ENCODE measurements around the gene TOGARAM2. TPM values are rescaled to one million over a fixed set of nuclear protein-coding genes. Genes with fewer than 3 reads are reported as not detected.
"Not testable (repeated sequence)": the region's sequence is repeated elsewhere in the genome, so short reads cannot be mapped to it uniquely, and the experiment has no call there.

TOGARAM2 gene
- total RNA-seq, 1 donor from 2014 or later, result not detected

GRCh38 chr2:29079887-29080286 lies 98.8 kb downstream of the TOGARAM2 start:
- TF ChIP-seq, protein P1, sequence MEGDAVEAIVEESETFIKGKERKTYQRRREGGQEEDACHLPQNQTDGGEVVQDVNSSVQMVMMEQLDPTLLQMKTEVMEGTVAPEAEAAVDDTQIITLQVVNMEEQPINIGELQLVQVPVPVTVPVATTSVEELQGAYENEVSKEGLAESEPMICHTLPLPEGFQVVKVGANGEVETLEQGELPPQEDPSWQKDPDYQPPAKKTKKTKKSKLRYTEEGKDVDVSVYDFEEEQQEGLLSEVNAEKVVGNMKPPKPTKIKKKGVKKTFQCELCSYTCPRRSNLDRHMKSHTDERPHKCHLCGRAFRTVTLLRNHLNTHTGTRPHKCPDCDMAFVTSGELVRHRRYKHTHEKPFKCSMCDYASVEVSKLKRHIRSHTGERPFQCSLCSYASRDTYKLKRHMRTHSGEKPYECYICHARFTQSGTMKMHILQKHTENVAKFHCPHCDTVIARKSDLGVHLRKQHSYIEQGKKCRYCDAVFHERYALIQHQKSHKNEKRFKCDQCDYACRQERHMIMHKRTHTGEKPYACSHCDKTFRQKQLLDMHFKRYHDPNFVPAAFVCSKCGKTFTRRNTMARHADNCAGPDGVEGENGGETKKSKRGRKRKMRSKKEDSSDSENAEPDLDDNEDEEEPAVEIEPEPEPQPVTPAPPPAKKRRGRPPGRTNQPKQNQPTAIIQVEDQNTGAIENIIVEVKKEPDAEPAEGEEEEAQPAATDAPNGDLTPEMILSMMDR (IDR thresholded peaks at IDR 0.05; ENCODE audit: insufficient read depth, low read length, poor library complexity, severe bottlenecking), result no peak
- Histone ChIP-seq H3K4me3 (ENCODE audit: low read depth, low read length) (no peak overlapping the region), H3K27me3 (ENCODE audit: control insufficient read depth, insufficient read depth, low read length) (no peaks in the 10 kb centered on the region), H3K36me3 (ENCODE audit: control insufficient read depth, insufficient read depth, low read length) (no peaks in the 10 kb centered on the region)
- DNase-seq (ENCODE audit: low read depth), result no peak

DNA sequence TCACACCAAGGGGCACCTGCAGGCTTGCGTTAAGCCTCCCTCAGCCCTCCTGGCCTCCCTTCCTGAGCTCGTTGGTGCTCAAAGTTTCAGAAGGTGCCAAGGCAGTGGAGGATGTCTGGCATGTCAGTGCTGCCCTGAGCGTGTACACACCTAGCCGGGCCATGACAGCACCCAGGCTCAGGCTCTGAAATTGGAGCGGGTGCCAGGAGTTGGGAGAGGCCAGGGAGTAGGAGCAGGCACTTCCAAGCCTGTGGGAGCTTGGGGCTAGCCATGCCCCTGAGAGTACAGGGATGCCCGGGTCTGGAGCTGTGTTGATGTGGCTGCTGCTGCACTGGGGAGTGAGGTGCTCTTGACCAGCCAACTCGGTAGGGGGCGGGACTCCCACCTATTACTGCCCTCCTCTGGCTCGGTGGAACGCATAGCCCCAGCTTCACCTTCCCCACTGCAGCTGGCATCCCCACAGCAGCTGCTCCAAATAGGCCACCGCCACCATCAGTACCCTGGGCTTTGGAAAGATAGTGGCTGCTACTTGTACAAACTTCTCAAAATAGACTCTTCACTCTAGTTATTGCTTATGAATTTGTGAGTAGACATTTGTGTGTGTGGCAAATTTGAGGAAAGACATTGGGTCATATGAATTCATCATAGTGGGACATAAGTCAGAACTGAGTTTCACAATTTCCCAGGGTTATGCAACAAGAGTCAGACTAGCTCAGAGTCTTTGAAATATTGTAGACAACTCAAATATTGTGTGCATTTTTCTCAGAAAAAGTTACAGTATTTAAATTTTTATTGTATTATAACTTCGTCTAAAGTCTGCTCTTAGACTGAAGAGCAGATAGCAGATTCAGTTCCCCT lies 100.0 kb downstream of the TOGARAM2 start:
- no peak for DNase-seq (ENCODE audit: low read depth)
- Histone ChIP-seq H3K27me3 (ENCODE audit: control insufficient read depth, insufficient read depth, low read length) (no peaks in the 10 kb centered on the region), H3K4me3 (ENCODE audit: low read depth, low read length) (no peak overlapping the region), H3K36me3 (ENCODE audit: control insufficient read depth, insufficient read depth, low read length) (no peaks in the 10 kb centered on the region)
- TF ChIP-seq, protein P1 (IDR thresholded peaks at IDR 0.05; ENCODE audit: insufficient read depth, low read length, poor library complexity, severe bottlenecking), result no peak

- H3K4me3 ChIP-seq (ENCODE audit: low read depth, low read length), result no peak overlapping the region
- TF ChIP-seq, protein P1 (IDR thresholded peaks at IDR 0.05; ENCODE audit: insufficient read depth, low read length, poor library complexity, severe bottlenecking), result no peak
- no peaks in the 10 kb centered on the region for H3K36me3 ChIP-seq (ENCODE audit: control insufficient read depth, insufficient read depth, low read length)
- no peak for DNase-seq (ENCODE audit: low read depth)
- no peaks in the 10 kb centered on the region for H3K27me3 ChIP-seq (ENCODE audit: control insufficient read depth, insufficient read depth, low read length)
Measured at GRCh38 chr2:29082804-29083495, 101.9 kb downstream of the TOGARAM2 start.

- no peak for DNase-seq (ENCODE audit: low read depth)
- Histone ChIP-seq H3K27me3 (ENCODE audit: control insufficient read depth, insufficient read depth, low read length) (no peaks in the 10 kb centered on the region), H3K4me3 (ENCODE audit: low read depth, low read length) (no peak overlapping the region), H3K36me3 (ENCODE audit: control insufficient read depth, insufficient read depth, low read length) (no peaks in the 10 kb centered on the region)
- TF ChIP-seq, protein P1 (IDR thresholded peaks at IDR 0.05; ENCODE audit: insufficient read depth, low read length, poor library complexity, severe bottlenecking), result no peak
Measured at GRCh38 chr2:29084554-29084953, 103.5 kb downstream of the TOGARAM2 start.

GRCh38 chr2:29090311-29090710 lies 109.2 kb downstream of the TOGARAM2 start:
- H3K27me3 ChIP-seq (ENCODE audit: control insufficient read depth, insufficient read depth, low read length); H3K36me3 ChIP-seq (ENCODE audit: control insufficient read depth, insufficient read depth, low read length); H3K4me3 ChIP-seq (ENCODE audit: low read depth, low read length); DNase-seq (ENCODE audit: low read depth): not testable (repeated sequence)

GRCh38 chr2:29096969-29097368 lies 115.9 kb downstream of the TOGARAM2 start:
- no peak for DNase-seq (ENCODE audit: low read depth)
- TF ChIP-seq, protein P1 (IDR thresholded peaks at IDR 0.05; ENCODE audit: insufficient read depth, low read length, poor library complexity, severe bottlenecking), result no peak

More at GRCh38 chr2:29096969-29097368, 115.9 kb downstream of the TOGARAM2 start:
- H3K4me3 ChIP-seq (ENCODE audit: low read depth, low read length), result no peak overlapping the region
- no peaks in the 10 kb centered on the region for H3K27me3 ChIP-seq (ENCODE audit: control insufficient read depth, insufficient read depth, low read length)
- no peaks in the 10 kb centered on the region for H3K36me3 ChIP-seq (ENCODE audit: control insufficient read depth, insufficient read depth, low read length)

Data from kidney epithelial cell (primary cell).